Gastroesophageal sphincter (tissue), 3 donors: ENCODE data around the gene IFNL1.

Experiments used
- CTCF ChIP-seq, 4 experiments: fragments of 200-600 bp in 2 of 4; fragments of 450-650 bp in 2 of 4; sonication (generic) in 1 of 4; IDR thresholded peaks; one replicate each; pipeline ENCODE4 v1.5.1; 2017 to 2019; ENCODE audit warnings: antibody characterized with exemption in 4 of 4, mild to moderate bottlenecking in 2 of 4, moderate library complexity in 2 of 4
- EP300 ChIP-seq: sonication (generic); formaldehyde crosslinking; IDR thresholded peaks from one replicate; pipeline ENCODE4 v1.6.1; 2017; ENCODE audit warnings: antibody characterized with exemption, mild to moderate bottlenecking
- POLR2AphosphoS5 ChIP-seq: sonication (generic); formaldehyde crosslinking; IDR thresholded peaks from one replicate; pipeline ENCODE4 v1.6.1; 2017; ENCODE audit warnings: antibody characterized with exemption

- TF ChIP-seq CTCF (IDR thresholded peaks at IDR 0.05) = no peak
- no peak for TF ChIP-seq EP300
- no peak for TF ChIP-seq POLR2AphosphoS5
Observed at GRCh38 chr19:39275578-39275977, 20.6 kb upstream of the IFNL1 start.
